ENCODE results near the gene EXOC3L2. TPM values are rescaled to one million over a fixed set of nuclear protein-coding genes. Genes with fewer than 3 reads are reported as not detected.

EXOC3L2 gene
- total RNA-seq, 1 experiment from 2014 or later, result not detected

- no peaks in the 10 kb centered on the region for H3K9me2 ChIP-seq (replicated peaks; ENCODE audit: insufficient read depth, low read length)
- no peak overlapping the region for H3K4me3 ChIP-seq (ENCODE audit: low read length)
- H2AFZ ChIP-seq (ENCODE audit: low read length), result no peak overlapping the region
- H4K20me1 ChIP-seq (ENCODE audit: insufficient read depth, low read depth, low read length), result peaks cover 12% of the 10 kb centered on the region; the same call in 1 of the 2 replicates
- H3K9me3 ChIP-seq (ENCODE audit: low read length), result no peaks in the 10 kb centered on the region
- no peak overlapping the region for H3K27ac ChIP-seq (ENCODE audit: low read length)
- H3K27me3 ChIP-seq (ENCODE audit: low read length), result no peaks in the 10 kb centered on the region
- no peak overlapping the region for H3K4me2 ChIP-seq (ENCODE audit: low read depth, low read length, poor library complexity, severe bottlenecking)
- no peak for DNase-seq
- H3K79me2 ChIP-seq (ENCODE audit: low read length), result no peaks in the 10 kb centered on the region
- no peaks in the 10 kb centered on the region for H3K36me3 ChIP-seq (ENCODE audit: insufficient read depth, low read length)
- H3K9ac ChIP-seq (ENCODE audit: low read length), result no peak overlapping the region
- H3K4me1 ChIP-seq (ENCODE audit: low read length), result peaks cover 7% of the 10 kb centered on the region
These were observed 82.1 kb downstream of the EXOC3L2 start for GRCh38 chr19:45163156-45163555.

GRCh38 chr19:45162608-45163143, 82.5 kb downstream of the EXOC3L2 start:
- H4K20me1 ChIP-seq (ENCODE audit: insufficient read depth, low read depth, low read length), result peaks cover 12% of the 10 kb centered on the region; the same call in 1 of the 2 replicates
- no peak overlapping the region for H3K27ac ChIP-seq (ENCODE audit: low read length)
- no peaks in the 10 kb centered on the region for H3K36me3 ChIP-seq (ENCODE audit: insufficient read depth, low read length)
- no peaks in the 10 kb centered on the region for H3K9me3 ChIP-seq (ENCODE audit: low read length)
- no peak overlapping the region for H3K9ac ChIP-seq (ENCODE audit: low read length)
- H3K4me3 ChIP-seq (ENCODE audit: low read length), result no peak overlapping the region
- H3K79me2 ChIP-seq (ENCODE audit: low read length), result no peaks in the 10 kb centered on the region
- H3K9me2 ChIP-seq (replicated peaks; ENCODE audit: insufficient read depth, low read length), result no peaks in the 10 kb centered on the region
- peaks cover 7% of the 10 kb centered on the region for H3K4me1 ChIP-seq (ENCODE audit: low read length)
- H3K4me2 ChIP-seq (ENCODE audit: low read depth, low read length, poor library complexity, severe bottlenecking), result no peak overlapping the region
- H2AFZ ChIP-seq (ENCODE audit: low read length), result no peak overlapping the region
- no peaks in the 10 kb centered on the region for H3K27me3 ChIP-seq (ENCODE audit: low read length)
- DNase-seq, result no peak

Other genes starting within 250 kb of the EXOC3L2 start
- 0.63 and 1.3 TPM in 2 replicates for gene RELB, start 243.9 kb downstream of the EXOC3L2 start, total RNA-seq (2014; rRNA removed; shearing (Covaris generic); ENCODE audit: low replicate concordance)
- 22.7 and 41.9 TPM in 2 replicates for gene CLASRP, start 206.4 kb downstream of the EXOC3L2 start, total RNA-seq (2014; rRNA removed; shearing (Covaris generic); ENCODE audit: low replicate concordance)
- 3.9 and 4.7 TPM in 2 replicates for gene ZNF296, start 168.9 kb downstream of the EXOC3L2 start, total RNA-seq (2014; rRNA removed; shearing (Covaris generic); ENCODE audit: low replicate concordance)
- gene GEMIN7, start 166.1 kb downstream of the EXOC3L2 start, total RNA-seq (2014; rRNA removed; shearing (Covaris generic); ENCODE audit: low replicate concordance), result 85.2 and 91.1 TPM in 2 replicates
- 8.0 and 21.0 TPM in 2 replicates for gene PPP1R37, start 152.2 kb downstream of the EXOC3L2 start, total RNA-seq (2014; rRNA removed; shearing (Covaris generic); ENCODE audit: low replicate concordance)
- gene NKPD1, start 84.4 kb downstream of the EXOC3L2 start, total RNA-seq (2014; rRNA removed; shearing (Covaris generic); ENCODE audit: low replicate concordance), result 1.2 TPM in 1 of 2 replicates, not detected in the other
- gene TRAPPC6A, start 67.2 kb downstream of the EXOC3L2 start, total RNA-seq (2014; rRNA removed; shearing (Covaris generic); ENCODE audit: low replicate concordance), result 32.2 and 62.8 TPM in 2 replicates
- 4.4 and 8.5 TPM in 2 replicates for gene BLOC1S3, start 66.6 kb downstream of the EXOC3L2 start, total RNA-seq (2014; rRNA removed; shearing (Covaris generic); ENCODE audit: low replicate concordance)
- 17.9 and 20.2 TPM in 2 replicates for gene MARK4, start 5.9 kb upstream of the EXOC3L2 start, total RNA-seq (2014; rRNA removed; shearing (Covaris generic); ENCODE audit: low replicate concordance)
- not detected in 2 replicates for gene CKM, start 77.5 kb upstream of the EXOC3L2 start, total RNA-seq (2014; rRNA removed; shearing (Covaris generic); ENCODE audit: low replicate concordance)
- gene KLC3, start 95.3 kb upstream of the EXOC3L2 start, total RNA-seq (2014; rRNA removed; shearing (Covaris generic); ENCODE audit: low replicate concordance), result not detected in 2 replicates
- 15.4 and 23.4 TPM in 2 replicates for gene ERCC2, start 125.2 kb upstream of the EXOC3L2 start, total RNA-seq (2014; rRNA removed; shearing (Covaris generic); ENCODE audit: low replicate concordance)
- gene PPP1R13L, start 159.7 kb upstream of the EXOC3L2 start, total RNA-seq (2014; rRNA removed; shearing (Covaris generic); ENCODE audit: low replicate concordance), result 1.0 and 1.1 TPM in 2 replicates
- gene POLR1G, start 161.2 kb upstream of the EXOC3L2 start, total RNA-seq (2014; rRNA removed; shearing (Covaris generic); ENCODE audit: low replicate concordance), result 6.6 and 10.5 TPM in 2 replicates
- gene ERCC1, start 178.5 kb upstream of the EXOC3L2 start, total RNA-seq (2014; rRNA removed; shearing (Covaris generic); ENCODE audit: low replicate concordance), result 121 and 175 TPM in 2 replicates
- gene FOSB, start 222.6 kb upstream of the EXOC3L2 start, total RNA-seq (2014; rRNA removed; shearing (Covaris generic); ENCODE audit: low replicate concordance), result 2.5 and 4.0 TPM in 2 replicates